ENCODE measurements around the gene STX4. TPM values are rescaled to one million over a fixed set of nuclear protein-coding genes. Genes with fewer than 3 reads are reported as not detected.
A peak's percentile ranks its signal among the peaks of the same experiment; 100 is the strongest.

Gene STX4
- total RNA-seq, 2 donors from 2014 or later, result 40.7 to 51.7 TPM

- TF ChIP-seq CTCF (IDR thresholded peaks at IDR 0.05), result no peak
- no peak for TF ChIP-seq POLR2AphosphoS5 (IDR thresholded peaks at IDR 0.05)
- TF ChIP-seq POLR2A (IDR thresholded peaks at IDR 0.05), result no peak
- Histone ChIP-seq H3K4me3 (no peak overlapping the region), H3K27me3 (replicated peaks; ENCODE audit: insufficient read depth) (no peaks in the 10 kb centered on the region), H3K9me3 (no peaks in the 10 kb centered on the region), H3K27ac (no peak overlapping the region), H3K36me3 (no peaks in the 10 kb centered on the region), H3K4me1 (replicated peaks) (peaks cover 5% of the 10 kb centered on the region)
- WGBS, result 82% methylated on average over 4 of the region's 4 CpGs
- DNase-seq (ENCODE audit: low spot score), result no peak
- intact Hi-C loops (cut with DNase I), result loop anchor here (5.0 kb wide), 4 partner anchors 34 to 426 kb away; partner anchors contain the start of genes ARMC5, FUS, ZNF646 and ZNF668
Measured at GRCh38 chr16:31031276-31031675, 2.1 kb upstream of the STX4 start.

GRCh38 chr16:31033709-31034492 is 543 bp downstream of the STX4 start:
- Histone ChIP-seq H3K9me3 (no peaks in the 10 kb centered on the region), H3K4me3 (peak overlapping the region; percentile 56 to 97), H3K36me3 (peaks cover 0 to 8% of the 10 kb centered on the region in 2 donors), H3K27me3 (replicated peaks; ENCODE audit: insufficient read depth) (no peaks in the 10 kb centered on the region), H3K4me1 (replicated peaks) (peaks cover 5% of the 10 kb centered on the region), H3K27ac (peak overlapping the region; percentile 88 to 92)
- intact Hi-C loops (cut with DNase I), result loop anchor here (2.0 to 5.0 kb wide), 5 partner anchors 37 to 423 kb away; partner anchors contain the start of genes ARMC5, FUS, HSD3B7 and ZNF646
- 2% methylated on average over 47 of the region's 47 CpGs for WGBS
- DNase-seq (ENCODE audit: low spot score), result peak; percentile 90
- TF ChIP-seq POLR2AphosphoS5 (IDR thresholded peaks at IDR 0.05), result peak; percentile 95
- no peak for TF ChIP-seq CTCF (IDR thresholded peaks at IDR 0.05)
- peak; percentile 61 for TF ChIP-seq POLR2A (IDR thresholded peaks at IDR 0.05)

- H3K4me3 ChIP-seq, result no peak overlapping the region
- WGBS, result 50% methylated on average over 2 of the region's 2 CpGs
- peaks cover 0 to 17% of the 10 kb centered on the region in 2 donors for H3K36me3 ChIP-seq
- DNase-seq (ENCODE audit: low spot score), result no peak
- H3K27me3 ChIP-seq (replicated peaks; ENCODE audit: insufficient read depth), result no peaks in the 10 kb centered on the region
- no peak overlapping the region for H3K27ac ChIP-seq
- peaks cover 5% of the 10 kb centered on the region for H3K4me1 ChIP-seq (replicated peaks)
- H3K9me3 ChIP-seq, result no peaks in the 10 kb centered on the region
- intact Hi-C loops (cut with DNase I), result no loop called here
- no peak for TF ChIP-seq CTCF (IDR thresholded peaks at IDR 0.05)
- no peak for TF ChIP-seq POLR2AphosphoS5 (IDR thresholded peaks at IDR 0.05)
- TF ChIP-seq POLR2A (IDR thresholded peaks at IDR 0.05), result no peak
Measured at GRCh38 chr16:31036691-31037090, 3.3 kb downstream of the STX4 start.

- H3K4me1 ChIP-seq (replicated peaks), result peaks cover 5% of the 10 kb centered on the region
- no peaks in the 10 kb centered on the region for H3K9me3 ChIP-seq
- no peak overlapping the region for H3K4me3 ChIP-seq
- intact Hi-C loops (cut with DNase I), result no loop called here
- peaks cover 0 to 17% of the 10 kb centered on the region in 2 donors for H3K36me3 ChIP-seq
- DNase-seq (ENCODE audit: low spot score), result no peak
- no peaks in the 10 kb centered on the region for H3K27me3 ChIP-seq (replicated peaks; ENCODE audit: insufficient read depth)
- no peak overlapping the region for H3K27ac ChIP-seq
- WGBS, result 100% methylated on average over 2 of the region's 2 CpGs
- TF ChIP-seq CTCF (IDR thresholded peaks at IDR 0.05) (no peak), POLR2AphosphoS5 (IDR thresholded peaks at IDR 0.05) (no peak), POLR2A (IDR thresholded peaks at IDR 0.05) (no peak)
Measured at GRCh38 chr16:31038993-31039392, 5.6 kb downstream of the STX4 start.

GRCh38 chr16:31042866-31043265 is 9.5 kb downstream of the STX4 start:
- H3K27me3 ChIP-seq (replicated peaks; ENCODE audit: insufficient read depth), result no peaks in the 10 kb centered on the region
- no peak for TF ChIP-seq POLR2A (IDR thresholded peaks at IDR 0.05)
- TF ChIP-seq POLR2AphosphoS5 (IDR thresholded peaks at IDR 0.05), result no peak
- no peak for TF ChIP-seq CTCF (IDR thresholded peaks at IDR 0.05)
- no peaks in the 10 kb centered on the region for H3K4me1 ChIP-seq (replicated peaks)
- intact Hi-C loops (cut with DNase I), result no loop called here
- 88% methylated on average over 10 of the region's 10 CpGs for WGBS
- no peaks in the 10 kb centered on the region for H3K9me3 ChIP-seq
- no peak overlapping the region for H3K27ac ChIP-seq
- peaks cover 0 to 17% of the 10 kb centered on the region in 2 donors for H3K36me3 ChIP-seq
- no peak overlapping the region for H3K4me3 ChIP-seq
- no peak for DNase-seq (ENCODE audit: low spot score)

Data from prostate gland (tissue), 2 donors.